ENCODE results near the gene PSTK. TPM values are rescaled to one million over a fixed set of nuclear protein-coding genes. Genes with fewer than 3 reads are reported as not detected.

PSTK gene, protein sequence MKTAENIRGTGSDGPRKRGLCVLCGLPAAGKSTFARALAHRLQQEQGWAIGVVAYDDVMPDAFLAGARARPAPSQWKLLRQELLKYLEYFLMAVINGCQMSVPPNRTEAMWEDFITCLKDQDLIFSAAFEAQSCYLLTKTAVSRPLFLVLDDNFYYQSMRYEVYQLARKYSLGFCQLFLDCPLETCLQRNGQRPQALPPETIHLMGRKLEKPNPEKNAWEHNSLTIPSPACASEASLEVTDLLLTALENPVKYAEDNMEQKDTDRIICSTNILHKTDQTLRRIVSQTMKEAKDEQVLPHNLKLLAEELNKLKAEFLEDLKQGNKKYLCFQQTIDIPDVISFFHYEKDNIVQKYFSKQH
- total RNA-seq = 3.0 and 3.6 TPM in 2 replicates

DNA sequence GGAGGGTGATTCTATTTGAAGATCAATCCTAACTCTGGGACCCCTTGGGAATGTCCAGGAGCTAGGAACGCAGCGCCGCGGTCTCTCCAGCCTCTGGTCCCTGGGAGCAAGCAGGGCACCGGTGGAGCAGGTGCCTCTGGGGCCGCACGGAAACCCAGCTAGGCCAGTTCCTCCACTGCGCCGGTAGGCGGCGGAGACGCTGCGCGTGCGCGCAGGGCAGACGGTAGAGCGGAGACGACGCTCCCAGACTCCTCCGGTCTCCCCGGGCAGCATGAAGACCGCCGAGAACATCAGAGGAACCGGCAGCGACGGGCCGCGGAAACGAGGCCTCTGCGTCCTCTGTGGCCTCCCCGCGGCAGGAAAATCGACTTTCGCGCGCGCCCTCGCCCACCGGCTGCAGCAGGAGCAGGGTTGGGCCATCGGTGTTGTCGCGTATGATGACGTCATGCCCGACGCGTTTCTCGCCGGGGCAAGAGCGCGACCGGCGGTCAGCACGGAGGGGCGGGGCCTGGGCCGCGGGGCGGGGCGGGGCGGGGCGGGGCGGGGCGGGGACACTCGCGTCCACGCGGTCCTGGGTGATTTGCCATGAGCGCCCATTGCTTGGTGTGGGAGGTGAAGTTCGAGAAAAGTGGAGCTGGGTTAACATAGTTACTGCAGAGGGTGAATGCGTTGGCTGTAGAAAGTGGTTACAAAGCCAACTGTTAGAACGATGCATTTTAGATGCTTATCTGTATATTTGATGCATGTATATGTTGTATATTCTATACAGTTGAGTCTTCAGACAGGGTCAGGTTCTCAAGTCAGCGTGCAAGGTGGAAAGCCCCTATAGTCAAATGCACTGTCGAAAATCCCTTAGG, at the start of gene PSTK:
PSTK (plus strand) TSS at position 193 of the 857 bp plus-strand sequence; CDS start at position 272, 79 bp downstream.

DNA sequence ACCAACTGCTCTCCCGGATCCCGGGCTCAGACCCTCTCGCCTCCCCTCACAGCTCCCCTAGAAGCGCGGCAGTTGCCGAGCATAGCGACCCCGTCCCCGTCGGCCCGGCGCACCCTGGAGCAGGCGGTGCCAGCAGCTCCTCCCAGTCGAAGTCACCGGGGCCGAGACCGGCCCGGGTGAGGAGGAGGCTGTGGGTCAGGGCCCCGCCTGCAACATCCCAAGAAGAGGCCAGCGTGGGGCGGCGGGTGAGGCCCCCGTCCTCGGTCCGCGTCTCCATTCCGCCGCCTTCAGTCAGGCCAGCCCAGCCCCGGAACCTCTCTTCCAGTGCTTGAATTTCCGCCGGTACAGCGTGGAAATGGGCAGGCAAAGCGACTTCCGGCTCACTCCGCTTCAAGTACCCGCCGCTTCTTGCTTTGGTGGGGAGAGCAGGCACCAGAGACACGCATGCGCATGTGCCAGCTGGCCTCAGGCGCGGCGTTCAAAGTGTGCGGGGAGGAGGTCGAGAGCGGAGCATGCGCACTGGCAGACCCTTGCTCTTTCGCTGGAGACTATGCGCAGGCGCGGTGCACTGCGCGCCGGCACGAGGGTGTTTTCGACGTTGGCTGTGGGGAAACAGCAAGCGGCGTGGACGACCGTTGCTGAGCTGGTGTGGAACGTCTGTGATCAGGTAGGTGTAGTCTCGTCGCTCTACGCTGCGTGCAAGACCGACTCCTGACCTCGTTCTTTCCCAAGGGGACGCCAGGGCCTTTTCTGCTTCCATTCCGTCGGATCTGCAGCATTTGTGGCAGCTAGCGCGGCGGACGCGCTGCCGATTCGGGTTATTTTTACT, 26.1 kb upstream of the PSTK start, which contains the start of gene C10orf88:
C10orf88 (minus strand) TSS at position 326 of the 829 bp plus-strand sequence; CDS start at position 277, 49 bp downstream.

GRCh38 chr10:123008355-123009104, 28.3 kb downstream of the PSTK start, which contains the start of the genes ACADSB and IKZF5:
TSS of gene ACADSB (plus strand) at chr10:123009006. CDS start at chr10:123009030, 24 bp downstream.
TSS of gene IKZF5 (minus strand) at chr10:123008795. CDS start at chr10:122998625, 10,170 bp downstream.

Other genes with a start within 250 kb of the PSTK start
- gene CUZD1, start 134.5 kb upstream of the PSTK start, total RNA-seq = 0.89 and 1.5 TPM in 2 replicates
- gene FAM24B, start 100.8 kb upstream of the PSTK start, total RNA-seq = 10.8 and 11.1 TPM in 2 replicates
- gene FAM24A, start 69.8 kb upstream of the PSTK start, total RNA-seq = not detected in 2 replicates
- 5.7 and 6.5 TPM in 2 replicates for gene C10orf88, start 26.2 kb upstream of the PSTK start, total RNA-seq
- 3.2 and 3.7 TPM in 2 replicates for gene IKZF5, start 28.4 kb downstream of the PSTK start, total RNA-seq
- gene ACADSB, start 28.6 kb downstream of the PSTK start, total RNA-seq = 3.7 and 5.1 TPM in 2 replicates
- gene HMX3, start 155.6 kb downstream of the PSTK start, total RNA-seq = 0.10 TPM in 1 of 2 replicates, not detected in the other
- gene HMX2, start 167.7 kb downstream of the PSTK start, total RNA-seq = not detected in 2 replicates
- gene BUB3, start 174.0 kb downstream of the PSTK start, total RNA-seq = 245 and 252 TPM in 2 replicates

Measured in mammary microvascular endothelial cell (primary cell).